Epithelial cell of esophagus (primary cell): ENCODE results near the gene ABCB7.

ENCODE experiments used
- DNase-seq: peaks from one replicate; pipeline ENCODE4 v3.0.0; 2010; ENCODE audit warnings: low read depth
- H3K4me3 ChIP-seq: 2 replicates; pipeline ENCODE4 v1.5.1; 2011; ENCODE audit warnings: mild to moderate bottlenecking, low read length, control low read depth
- TF ChIP-seq, protein P1 (sequence below): IDR thresholded peaks from 2 replicates; pipeline ENCODE4 v1.5.1; 2011; ENCODE audit warnings: low read depth, mild to moderate bottlenecking, low read length, control low read depth, inconsistent platforms; ENCODE audit not compliant: insufficient read depth; ENCODE audit errors: missing control alignments

The ABCB7 gene

DNA sequence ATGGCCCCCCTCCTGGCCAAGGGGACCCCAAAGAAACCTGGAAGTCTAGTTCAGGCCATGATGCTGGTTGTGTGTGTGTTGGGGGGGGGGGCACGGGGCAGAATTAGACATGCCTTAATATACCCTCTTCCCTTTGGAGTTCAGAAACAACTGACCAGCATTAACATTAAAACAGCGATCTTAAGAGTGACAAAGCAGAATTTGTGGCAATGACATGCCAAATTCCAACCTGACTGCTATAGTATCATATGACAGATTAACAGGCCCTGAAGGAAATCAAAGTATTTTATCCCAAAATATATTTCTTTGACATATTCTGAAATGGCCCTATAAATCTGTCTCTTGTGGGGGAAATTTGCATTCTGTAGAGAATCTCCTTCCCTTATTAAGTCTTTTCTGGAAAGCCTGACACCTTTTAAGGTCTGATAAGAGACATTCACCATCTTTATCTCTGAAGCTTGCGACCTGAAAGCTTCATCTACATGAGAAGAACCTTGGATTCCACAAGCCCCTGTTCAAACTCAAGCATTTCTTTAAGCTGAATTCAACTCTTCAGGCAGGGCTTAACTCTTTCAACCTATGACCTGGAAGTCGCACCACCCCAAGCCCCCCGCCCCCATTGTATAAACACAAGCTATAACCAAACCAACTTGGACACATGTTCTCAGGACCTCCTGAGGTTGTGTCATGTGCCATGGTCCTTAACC is 40.2 kb downstream of the ABCB7 start:
- no peak overlapping the region for H3K4me3 ChIP-seq
- TF ChIP-seq, protein P1, sequence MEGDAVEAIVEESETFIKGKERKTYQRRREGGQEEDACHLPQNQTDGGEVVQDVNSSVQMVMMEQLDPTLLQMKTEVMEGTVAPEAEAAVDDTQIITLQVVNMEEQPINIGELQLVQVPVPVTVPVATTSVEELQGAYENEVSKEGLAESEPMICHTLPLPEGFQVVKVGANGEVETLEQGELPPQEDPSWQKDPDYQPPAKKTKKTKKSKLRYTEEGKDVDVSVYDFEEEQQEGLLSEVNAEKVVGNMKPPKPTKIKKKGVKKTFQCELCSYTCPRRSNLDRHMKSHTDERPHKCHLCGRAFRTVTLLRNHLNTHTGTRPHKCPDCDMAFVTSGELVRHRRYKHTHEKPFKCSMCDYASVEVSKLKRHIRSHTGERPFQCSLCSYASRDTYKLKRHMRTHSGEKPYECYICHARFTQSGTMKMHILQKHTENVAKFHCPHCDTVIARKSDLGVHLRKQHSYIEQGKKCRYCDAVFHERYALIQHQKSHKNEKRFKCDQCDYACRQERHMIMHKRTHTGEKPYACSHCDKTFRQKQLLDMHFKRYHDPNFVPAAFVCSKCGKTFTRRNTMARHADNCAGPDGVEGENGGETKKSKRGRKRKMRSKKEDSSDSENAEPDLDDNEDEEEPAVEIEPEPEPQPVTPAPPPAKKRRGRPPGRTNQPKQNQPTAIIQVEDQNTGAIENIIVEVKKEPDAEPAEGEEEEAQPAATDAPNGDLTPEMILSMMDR: no peak
- no peak for DNase-seq

DNA sequence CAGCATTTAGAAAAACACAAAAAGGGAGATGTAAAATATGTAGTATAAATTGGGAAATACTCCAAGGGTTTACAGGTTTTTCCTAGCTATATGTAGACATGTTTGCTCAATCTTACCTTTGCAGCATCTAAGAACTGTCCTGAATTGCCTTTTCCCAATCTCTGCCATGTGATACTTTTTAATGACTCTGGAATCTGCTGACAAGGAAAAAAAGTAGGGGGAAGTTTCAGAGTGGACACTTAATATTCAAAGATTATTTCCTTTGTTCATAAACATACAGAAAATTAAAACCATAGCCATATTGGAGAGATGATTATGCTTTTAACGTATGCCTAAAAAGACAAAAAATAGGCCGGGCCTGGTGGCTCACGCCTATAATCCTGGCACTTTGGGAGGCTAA is 41.4 kb downstream of the ABCB7 start:
- no peak overlapping the region for H3K4me3 ChIP-seq
- TF ChIP-seq, protein P1: no peak
- DNase-seq: no peak

DNA sequence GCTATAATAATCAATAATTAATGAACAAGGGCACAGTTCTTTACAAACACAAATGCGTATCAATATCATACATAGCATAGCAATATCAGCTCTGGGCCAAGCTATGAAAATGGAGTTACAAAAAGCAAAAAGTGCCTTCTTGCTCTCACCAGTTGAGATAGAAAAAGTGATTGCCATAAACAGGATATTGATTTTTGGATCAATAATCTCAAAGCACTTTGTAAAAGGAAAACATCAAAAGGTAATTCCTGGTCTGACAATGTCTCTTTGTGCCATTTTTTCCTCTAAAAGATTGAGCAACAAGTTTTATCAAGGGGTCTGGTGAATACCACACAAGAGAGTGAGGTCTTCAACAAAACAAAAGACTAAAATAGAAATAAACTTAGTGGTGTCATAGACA is 42.4 kb downstream of the ABCB7 start:
- H3K4me3 ChIP-seq: no peak overlapping the region
- TF ChIP-seq, protein P1: no peak
- DNase-seq: no peak

DNA sequence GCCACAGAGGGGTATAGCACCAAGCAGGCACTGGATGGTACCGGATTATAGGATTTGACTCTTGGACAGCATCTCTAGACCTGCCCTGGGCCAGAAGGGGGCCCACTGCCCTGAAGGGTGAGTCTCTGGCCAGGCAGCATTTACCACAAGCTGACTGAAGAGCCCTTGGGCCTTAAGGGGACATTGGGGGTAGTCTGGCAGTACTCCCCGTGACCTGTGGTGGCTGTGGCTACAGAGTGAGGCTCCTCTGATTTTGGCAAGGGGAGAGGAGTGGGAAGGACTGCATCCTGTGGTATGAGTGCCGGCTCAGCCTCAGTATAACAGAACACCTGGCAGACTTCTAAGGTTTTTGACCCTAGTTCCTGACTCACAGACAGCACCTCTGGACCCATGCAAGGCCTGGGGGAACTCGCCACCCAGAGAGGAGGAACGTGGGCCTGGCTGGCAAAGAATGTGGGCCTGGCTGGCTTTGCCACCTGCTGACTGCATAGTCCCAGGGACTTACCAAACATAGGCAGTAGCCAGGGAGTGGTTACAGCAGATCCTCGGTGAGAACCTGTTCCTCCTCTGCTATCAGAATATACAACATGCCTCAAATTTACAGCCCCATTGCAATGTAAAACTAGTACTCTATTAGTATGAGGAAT is 48.1 kb downstream of the ABCB7 start:
- TF ChIP-seq, protein P1: no peak
- DNase-seq: peak; percentile 1
- no peak overlapping the region for H3K4me3 ChIP-seq

DNA sequence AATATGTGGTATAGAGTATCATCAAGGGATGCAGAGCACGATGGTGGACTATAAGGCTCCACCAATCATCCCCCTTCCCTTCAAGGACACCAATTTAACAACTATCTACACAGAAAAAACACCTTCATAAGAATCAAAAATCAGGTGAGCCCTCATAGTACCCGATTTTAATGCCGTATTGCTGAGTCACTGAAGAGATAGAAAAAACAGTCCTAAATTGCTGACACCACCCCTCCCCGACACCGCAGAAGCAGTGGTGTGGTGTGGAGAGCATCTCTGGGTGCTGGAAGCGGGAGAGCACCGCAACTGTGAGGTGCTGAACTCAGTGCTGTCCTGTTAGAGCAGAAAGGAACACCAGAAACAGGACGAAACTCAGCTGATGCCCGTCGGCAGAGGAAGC is 49.3 kb downstream of the ABCB7 start:
- no peak for DNase-seq
- TF ChIP-seq, protein P1: no peak
- H3K4me3 ChIP-seq: no peak overlapping the region

DNA sequence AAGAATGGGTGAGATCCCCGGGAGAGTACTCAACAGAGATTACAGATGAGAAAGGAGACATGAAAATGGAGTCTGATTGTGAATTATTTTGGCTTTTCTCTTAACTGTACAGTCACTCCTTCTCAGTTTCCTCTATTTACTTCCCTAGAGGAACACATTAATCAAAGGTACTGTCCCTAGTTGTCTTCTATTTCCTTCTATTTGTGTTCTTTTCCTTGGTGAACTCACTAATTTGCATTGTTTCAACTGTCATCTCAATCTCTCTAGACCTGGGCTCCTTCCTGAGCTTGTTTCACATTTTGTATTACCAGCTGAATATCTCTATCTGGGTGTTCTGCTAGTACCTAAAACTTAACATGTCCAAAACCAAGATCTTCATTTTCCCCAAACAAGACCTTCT is 59.8 kb downstream of the ABCB7 start:
- TF ChIP-seq, protein P1: no peak
- DNase-seq: peak; percentile 1
- no peak overlapping the region for H3K4me3 ChIP-seq

DNA sequence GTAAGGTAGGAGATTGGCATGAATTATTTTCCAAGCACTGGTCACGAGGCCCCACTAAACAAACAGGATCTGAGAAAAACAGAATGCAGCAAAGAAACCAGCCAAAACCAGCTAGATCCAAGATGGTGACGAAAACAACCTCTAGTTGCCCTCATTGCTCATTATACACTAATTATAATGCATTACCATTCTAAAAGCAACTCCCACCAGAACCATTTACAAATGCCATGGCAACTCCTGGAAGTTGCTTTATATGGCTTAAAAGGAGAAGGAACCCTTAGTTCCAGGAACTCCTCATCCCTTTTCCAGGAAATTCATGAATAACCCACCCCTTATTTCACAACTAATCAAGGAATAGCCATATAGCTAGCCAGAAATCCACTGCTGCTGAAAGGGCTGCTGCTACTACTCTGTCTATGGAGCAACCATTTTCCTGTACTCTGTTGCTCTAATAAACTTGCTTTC is 69.3 kb downstream of the ABCB7 start:
- no peak for DNase-seq
- TF ChIP-seq, protein P1: no peak
- no peak overlapping the region for H3K4me3 ChIP-seq
